DMS 273 (cell line): ENCODE results near the gene ZNF804A.
"Not testable (repeated sequence)": the region's sequence is repeated elsewhere in the genome, so short reads cannot be mapped to it uniquely, and the experiment has no call there.

Source experiments
- DNase-seq: peaks from one replicate; lab custom pipeline; 2025; ENCODE audit not compliant: unreplicated experiment; lab: John Stamatoyannopoulos, UW

ZNF804A gene

DNA sequence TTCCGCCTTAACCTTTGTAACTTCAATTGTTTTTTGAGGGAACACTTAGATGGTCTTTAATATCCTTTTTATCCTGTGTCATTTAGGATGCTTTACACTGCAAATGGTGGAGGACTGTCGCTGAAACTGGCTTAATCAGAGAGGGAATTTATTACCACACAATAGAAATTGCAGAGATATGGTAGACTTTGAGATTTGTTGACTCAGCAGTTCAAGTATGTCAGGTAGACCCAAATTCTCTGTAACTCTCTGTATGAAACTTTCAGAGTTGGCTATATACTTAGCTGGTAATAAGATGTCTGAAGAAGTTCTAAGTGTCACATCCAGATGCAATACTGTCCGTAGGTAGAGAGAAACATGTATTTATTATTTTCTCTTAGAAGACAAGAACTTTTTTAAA is 100.1 kb downstream of the ZNF804A start:
- DNase-seq, result no peak

DNA sequence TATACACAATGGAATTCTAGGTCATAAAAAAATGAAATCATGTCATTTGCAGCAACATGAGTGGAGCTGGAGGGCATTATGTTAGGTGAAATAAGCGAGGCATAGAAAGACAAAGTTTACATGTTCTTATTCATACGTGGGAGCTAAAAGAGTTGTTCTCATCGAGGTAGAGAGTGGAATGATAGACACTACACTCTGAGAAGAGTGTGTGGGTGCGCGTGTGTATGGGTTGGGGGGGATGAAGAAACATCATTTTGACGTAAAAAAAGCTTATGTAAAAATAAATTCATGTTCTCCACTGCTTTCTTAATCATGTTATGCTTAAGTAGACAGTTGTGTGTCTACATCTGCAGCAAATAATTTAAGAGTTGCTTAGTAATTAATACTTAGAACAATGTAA is 123.6 kb downstream of the ZNF804A start:
- DNase-seq, result no peak

DNA sequence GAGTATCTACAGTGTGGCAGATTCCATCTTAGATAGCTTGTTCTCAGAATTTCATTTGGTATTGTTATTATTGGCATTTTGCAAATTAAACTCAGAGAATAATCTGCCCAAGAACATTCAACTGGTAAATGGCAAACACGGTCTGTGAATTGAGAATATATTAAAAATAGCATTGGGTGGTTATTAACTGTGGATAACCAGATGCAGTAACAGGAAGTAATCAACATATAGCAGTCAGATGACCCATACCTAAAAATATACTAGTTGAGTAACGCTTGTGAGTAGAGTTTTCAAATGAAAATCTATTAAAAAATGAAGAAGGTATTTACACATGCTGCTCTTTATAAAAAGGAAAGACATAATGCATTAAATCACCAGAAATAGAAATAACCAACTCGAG is 129.5 kb downstream of the ZNF804A start:
- DNase-seq, result no peak

DNA sequence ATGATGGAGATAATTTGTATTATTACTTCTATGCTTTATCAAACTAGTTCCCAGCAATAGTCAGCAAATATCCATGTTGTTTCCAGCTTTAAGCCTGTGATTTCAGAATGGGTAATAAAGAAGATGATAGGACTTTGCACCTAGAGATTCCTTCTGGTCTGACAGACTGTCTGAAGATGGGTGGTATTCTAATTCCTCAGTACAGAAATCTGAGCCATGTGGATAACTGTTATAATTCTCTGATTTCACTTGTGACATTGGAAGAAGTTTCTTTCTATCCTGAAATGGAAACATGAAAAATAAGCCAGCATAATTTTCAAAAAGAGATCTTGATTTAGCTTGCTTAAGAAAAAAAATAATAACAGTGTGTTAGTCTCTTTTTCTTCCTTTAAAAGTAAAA is 130.1 kb downstream of the ZNF804A start:
- no peak for DNase-seq

DNA sequence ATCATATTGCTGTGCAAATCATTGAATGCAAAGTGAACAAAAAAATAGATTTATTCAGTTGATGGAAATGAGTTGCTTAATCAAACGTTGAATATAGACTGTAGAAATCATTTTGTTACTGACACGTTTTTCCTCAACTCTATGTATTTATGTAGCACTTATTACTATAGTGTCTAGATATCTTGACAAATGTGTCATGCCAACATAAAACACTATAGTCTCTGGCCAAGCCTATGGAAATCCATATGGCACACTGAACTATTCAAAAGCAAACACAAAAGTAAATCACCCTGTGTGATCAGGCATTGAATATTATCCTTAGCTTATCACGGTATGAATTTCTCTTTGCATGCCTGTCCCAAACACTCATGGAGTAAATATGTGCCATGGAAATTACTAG is 131.3 kb downstream of the ZNF804A start:
- no peak for DNase-seq

DNA sequence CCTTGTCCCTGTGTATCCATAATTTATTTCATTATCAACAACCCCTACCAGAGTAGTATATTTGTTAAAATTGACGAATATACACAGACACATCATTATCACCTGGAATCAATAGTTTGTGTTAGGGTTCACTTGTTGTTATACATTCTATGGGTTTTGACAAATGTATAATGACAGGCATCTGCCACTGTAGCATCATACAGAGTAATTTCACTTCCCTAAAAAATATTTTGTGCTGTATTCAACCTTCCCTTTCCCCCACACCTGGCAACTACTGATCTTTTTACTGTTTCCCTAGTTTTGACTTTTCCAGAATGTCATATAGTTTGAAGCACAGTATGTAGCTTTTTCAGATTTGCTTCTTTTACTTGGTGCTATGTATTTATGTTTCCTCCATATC is 132.0 kb downstream of the ZNF804A start:
- DNase-seq, result no peak

DNA sequence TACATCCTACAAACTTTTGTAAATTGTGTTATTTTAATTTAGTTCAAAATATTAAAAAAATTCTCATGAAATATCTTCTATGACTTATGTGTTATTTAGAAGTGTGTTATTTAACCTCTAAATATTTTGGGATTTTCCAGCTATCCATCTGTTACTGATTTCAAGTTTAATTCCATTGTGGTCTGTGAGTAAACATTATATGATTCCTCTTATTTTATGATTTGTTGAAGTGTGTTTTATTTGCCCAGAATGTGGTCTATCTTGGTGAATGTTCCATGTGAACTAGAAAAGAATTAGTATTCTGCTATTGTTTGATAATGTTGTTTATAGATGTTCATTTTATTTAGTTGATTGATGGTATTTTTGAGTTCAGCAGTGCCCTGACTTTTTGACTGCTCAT is 136.0 kb downstream of the ZNF804A start:
- DNase-seq, result no peak

DNA sequence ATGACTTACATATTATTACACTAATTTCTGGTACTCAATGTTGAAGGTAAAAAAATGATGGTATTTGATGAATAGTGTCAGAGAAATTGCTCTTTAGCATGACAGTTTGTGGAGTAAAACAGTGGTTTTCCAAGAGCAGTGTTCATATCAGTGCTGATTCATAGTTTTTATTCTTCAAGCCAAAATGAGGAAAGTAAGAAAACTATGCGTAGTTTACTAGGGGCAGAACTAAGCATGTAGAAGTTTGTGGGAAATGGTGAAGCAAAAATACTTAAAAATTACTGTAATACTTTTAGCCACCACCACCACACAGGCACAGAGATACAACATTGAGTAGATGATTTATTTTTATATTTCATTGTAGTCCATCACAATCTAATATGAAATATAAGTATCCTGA is 137.3 kb downstream of the ZNF804A start:
- DNase-seq, result no peak

DNA sequence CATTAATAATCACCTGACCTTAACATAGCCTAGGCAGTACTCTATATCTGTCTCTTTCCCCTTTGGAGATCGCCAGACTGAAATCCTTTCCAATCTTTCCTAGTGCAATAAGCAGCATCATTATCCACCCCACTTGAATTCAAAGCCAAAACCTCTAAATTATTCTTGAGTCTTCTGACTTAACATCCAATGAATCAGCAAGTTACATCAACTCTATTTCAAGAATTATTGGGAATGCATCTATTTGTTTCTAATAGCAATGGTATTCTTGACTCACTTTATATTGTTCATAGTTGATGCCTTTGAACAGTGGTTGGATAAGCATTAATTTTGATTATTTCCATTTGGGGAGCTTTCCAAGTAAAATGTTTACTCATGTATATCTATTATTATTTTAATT is 144.8 kb downstream of the ZNF804A start:
- DNase-seq, result no peak

DNA sequence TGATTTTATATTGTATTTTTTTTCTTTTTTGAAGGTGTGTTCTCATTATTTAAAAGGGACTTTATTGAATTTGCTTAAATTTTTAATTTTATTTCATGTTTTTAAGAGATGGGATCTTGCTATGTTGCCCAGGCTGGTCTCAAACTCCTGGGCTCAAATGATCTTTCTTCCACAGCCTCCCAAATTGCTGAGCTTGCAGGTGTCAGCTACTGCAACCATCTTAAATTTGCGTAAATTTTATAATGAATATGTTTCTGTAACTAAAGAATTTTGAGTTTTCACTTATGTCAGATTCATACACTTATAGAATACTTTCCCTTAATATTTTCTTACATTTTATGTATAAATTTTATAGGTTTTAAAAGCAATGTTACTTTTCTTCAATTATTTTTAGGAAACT is 157.8 kb downstream of the ZNF804A start:
- DNase-seq, result no peak

DNA sequence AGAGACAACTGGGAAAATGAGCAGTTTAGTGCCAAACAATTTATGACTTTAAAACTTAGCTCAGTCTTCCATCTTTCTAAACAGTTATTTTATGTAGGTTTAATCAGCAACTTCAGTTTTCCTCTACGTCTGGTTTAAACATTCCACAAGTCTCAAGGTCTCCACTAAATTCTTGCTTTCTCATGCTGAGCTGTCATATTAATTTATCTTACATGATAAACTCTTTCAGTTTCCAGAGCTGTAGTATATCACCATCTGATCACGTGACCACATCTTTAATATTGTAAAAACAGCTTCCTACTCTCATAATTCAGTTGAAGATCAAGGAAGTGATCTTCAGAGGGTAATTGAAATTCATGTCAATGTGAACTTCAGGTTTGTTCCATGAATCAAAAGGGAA is 158.6 kb downstream of the ZNF804A start:
- no peak for DNase-seq

DNA sequence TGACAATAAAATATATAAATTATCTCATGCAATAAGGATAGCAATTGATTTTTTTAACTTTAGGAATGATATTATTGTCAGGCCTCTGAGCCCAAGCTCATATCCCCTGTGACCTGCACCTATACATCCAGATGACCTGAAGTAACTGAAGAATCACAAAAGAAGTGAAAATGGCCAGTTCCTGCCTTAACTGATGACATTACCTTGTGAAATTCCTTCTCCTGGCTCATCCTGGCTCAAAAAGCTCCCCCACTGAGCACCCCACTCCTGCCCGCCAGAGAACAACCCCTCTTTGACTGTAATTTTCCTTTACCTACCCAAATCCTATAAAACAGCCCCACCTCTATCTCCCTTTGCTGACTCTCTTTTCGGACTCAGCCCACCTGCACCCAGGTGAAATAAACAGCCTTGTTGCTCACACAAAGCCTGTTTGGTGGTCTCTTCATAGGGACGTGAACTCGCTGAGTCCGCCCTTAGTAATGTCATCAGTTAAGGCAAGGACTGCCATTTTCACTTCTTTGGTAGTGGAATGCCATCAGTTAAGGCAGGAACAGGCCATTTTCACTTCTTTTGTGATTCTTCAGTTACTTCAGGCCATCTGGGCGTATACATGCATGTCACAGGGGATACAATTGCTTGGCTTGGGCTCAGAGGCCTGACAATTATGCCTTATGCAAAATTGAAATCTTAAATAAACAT is 161.4 kb downstream of the ZNF804A start:
- not testable (repeated sequence) for DNase-seq

DNA sequence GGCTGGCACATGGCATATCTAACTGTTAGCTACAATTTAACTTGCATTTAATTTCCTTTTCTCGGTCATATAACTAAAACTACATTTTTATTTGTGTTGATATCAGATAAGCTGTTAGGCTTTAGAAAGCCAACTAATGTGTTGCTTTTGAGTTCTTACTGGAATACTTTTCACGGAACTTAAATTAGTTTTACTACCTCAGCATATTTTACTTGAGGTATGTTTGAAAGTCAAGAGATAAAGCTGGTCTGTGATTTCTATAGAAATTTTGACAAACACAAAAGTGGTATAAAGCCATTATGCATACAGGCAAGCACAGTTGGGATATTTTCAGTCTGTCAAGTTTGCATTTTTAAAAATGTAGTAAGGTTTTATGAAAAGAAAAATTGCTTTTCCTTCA is 162.6 kb downstream of the ZNF804A start:
- no peak for DNase-seq

DNA sequence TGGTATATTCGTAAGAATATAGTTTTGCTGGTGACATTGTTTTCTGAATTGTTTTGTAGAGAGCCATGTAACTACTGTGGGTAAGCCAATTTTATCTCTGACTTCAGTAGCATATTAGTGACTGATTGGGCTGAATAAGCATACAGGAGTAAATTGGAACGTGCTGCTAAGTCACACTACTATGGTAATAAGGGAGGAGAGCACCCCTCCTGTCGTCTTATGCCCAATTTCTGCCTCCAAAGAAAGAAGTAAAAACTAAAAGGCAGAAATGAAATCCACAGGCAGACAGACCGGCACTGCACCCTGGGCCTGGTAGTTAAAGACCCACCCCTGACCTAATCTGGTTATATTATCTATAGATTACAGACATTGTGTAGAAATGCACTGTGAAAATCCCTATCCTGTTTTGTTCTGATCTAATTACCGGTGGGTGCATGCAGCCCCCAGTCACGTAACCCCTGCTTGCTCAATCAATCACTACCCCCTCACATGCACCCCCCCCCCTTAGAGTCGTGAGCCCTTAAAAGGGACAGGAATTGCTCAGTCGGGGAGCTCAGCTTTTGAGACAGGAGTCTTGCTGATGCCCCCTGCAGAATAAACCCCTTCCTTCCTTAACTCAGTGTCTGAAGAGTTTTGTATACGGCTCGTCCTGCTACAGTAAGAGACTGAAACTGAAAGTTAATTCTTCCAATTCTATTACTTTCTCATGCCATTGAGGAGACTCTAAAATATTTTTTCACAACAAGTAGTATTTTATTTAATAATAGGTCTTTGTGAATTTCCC is 167.0 kb downstream of the ZNF804A start:
- DNase-seq, result no peak

DNA sequence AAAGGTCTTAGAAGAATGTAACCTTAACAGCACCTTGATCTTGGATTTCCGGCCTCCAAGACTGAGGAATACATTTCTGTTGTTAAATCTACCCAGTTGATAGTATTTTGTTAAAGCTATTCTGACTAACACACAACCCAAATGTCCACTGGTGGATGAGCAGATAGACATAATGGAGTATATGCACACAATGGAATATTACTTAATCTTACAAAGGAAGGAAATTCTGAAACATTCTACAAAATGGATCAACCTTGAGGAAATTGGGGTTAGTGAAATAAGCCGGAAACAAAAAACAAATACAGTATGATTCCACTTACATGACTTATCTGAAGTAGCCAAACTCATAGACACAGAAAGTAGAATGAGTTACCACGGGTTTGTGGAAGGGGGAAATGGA is 168.7 kb downstream of the ZNF804A start:
- no peak for DNase-seq

DNA sequence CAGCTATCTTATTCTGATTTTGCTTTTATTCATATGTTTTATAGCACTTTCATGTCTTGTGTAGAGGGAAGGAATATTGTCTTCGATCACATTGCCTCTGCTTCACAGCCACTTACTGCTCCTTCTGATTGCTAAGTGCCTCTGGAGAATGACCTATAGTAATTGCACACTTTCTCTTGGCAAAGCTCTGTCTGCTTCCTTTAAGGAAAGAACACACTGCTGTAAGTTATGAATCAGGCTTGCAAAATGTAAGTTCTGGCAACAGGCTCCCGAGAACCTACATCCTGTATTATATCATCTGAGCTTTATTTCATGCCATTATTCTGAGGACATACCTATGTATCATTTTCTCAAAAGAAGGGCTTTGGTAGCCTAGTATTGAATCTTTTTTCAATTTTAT is 170.7 kb downstream of the ZNF804A start:
- DNase-seq, result no peak

DNA sequence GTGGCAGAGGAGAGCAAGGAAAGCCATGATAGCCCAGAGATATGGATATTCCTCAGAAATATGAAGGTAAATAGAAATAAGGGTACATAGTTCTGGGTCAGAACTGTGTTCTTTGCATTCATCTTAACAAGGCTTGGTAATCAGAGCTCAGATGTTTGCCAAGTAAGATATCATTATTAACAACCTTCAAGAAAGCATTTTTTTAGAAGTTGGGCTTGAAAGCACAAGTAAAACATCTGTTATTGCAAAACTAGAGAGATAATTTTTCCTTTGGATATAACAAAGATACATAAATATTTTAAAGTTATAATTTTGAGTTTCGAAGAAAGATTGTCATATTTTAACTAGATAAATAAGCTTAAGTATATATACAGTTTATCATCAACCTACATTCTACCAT is 171.4 kb downstream of the ZNF804A start:
- DNase-seq, result no peak

DNA sequence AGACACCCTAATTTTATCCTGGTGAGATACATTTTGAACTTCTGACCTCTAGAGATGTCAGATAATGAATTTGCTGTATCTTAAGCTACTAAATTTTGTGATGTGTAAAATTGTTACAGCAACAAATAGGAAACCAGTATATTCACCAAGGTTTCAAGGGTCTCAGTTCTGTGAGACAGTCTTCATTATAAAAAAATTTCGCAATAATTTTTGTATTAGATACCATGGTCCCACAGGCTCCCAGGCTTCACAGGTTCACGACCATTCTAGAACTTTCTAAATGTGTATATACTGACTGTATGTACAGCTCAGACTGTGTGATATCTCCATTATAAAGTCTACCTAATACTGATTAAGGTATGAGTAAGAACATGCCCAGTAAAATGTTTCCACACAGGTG is 181.4 kb downstream of the ZNF804A start:
- no peak for DNase-seq

DNA sequence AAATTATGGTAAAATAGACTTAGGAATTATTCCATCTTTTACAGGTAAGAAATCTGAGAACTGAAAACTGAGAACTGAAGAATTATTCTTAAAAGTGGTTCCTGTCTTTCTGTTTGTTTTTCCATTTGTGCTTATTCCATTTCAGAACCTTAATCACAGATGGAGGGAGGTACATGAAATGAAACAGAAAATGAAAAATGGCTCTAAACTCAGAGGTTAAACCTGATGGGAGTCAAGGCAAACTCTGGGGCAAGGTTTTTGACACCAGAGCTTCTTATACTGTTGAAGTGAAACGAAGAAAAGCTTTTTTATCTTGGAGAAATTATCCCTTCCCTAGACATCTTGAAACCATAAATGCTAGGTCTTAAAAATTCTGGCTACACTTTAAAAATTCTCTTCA is 182.1 kb downstream of the ZNF804A start:
- no peak for DNase-seq

DNA sequence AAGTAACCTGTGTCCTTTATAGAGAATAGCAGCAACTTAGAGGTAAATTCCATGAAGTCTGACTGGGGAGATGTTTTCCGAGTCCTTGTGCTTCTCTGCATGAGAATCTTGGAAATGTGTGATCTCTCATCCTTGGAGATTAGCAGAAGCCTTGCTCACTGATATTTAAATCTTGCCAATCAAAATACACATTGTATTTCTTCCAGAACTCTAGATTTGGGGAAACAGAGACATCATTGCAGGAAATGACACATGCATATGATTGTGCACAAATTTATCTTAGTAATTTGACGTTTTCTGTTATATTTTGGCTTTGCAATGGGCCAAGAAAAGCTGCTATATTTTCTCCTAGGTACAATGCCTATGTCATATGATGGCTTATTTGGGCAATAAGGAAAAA is 182.6 kb downstream of the ZNF804A start:
- no peak for DNase-seq

DNA sequence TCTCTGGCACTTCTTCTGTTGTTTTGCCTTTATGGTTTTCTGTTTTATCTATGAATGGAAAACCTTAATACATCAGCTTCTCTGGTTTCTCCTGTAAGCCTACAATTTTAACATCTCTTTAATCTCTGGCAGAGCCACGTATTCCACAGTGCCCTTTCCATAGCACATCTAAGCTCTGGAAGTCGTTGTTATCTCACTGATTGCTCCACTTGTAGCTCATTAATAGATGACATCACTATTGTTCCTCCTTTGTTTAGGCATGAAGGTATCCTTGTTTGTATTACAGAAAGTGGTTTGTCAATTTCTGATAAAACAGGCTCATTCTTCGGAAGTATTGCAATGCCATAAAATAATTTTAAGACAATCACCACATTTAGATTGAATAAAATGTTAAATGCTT is 185.2 kb downstream of the ZNF804A start:
- no peak for DNase-seq

DNA sequence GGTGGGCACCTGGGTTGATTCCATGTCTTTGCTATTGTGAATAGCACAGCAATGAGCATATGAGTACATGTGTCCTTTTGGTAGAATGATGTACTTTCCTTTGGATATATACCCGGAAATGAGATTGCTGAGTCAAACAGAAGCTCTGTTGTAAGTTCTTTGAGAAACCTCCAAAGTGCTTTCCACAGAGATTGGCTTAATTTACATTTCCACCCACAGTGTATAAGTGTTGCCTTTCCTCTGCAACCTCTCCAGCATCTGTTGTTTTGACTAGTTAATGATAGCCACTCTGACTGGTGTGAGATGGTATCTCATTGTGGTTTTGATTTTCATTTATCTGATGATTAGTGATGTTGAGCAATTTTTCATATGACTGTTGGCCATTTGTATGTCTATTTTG is 194.8 kb downstream of the ZNF804A start:
- peak; percentile 28 for DNase-seq

DNA sequence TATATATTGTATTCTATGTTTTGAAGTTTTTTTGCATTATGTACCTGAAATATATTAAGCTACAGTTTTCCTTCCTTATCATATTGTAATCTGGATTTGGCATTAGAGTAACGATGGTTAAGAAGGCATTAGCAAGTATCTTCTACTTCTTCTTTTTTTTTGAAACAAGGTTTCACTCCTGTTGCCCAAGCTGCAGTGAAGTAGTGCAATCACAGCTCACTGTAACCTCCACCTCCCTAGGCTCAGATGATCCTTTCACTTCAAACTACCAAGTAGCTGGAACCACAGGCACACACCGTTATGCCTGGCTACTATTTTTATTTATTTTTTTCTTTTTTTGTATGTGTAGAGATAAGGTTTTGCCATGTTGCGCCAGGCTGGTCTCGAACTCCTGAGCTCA is 201.1 kb downstream of the ZNF804A start:
- DNase-seq, result no peak
